C4-2B (cell line): ENCODE results near the gene MMAA.

Source experiments
- H3K27ac ChIP-seq: fragments of 450-650 bp; 2 replicates; pipeline ENCODE4 v1.5.1; 2017
- ZFX ChIP-seq: fragments of 450-650 bp; IDR thresholded peaks from 2 replicates; pipeline ENCODE4 v1.6.1; 2017
- TF ChIP-seq, protein P1 (sequence below): fragments of 450-650 bp; conservative IDR thresholded peaks from 2 replicates; pipeline ENCODE4 v1.5.1; 2017; ENCODE audit warnings: mild to moderate bottlenecking

MMAA gene

GRCh38 chr4:145644699-145645098 lies 25.5 kb downstream of the MMAA start:
- H3K27ac ChIP-seq: no peak overlapping the region
- TF ChIP-seq, protein P1, sequence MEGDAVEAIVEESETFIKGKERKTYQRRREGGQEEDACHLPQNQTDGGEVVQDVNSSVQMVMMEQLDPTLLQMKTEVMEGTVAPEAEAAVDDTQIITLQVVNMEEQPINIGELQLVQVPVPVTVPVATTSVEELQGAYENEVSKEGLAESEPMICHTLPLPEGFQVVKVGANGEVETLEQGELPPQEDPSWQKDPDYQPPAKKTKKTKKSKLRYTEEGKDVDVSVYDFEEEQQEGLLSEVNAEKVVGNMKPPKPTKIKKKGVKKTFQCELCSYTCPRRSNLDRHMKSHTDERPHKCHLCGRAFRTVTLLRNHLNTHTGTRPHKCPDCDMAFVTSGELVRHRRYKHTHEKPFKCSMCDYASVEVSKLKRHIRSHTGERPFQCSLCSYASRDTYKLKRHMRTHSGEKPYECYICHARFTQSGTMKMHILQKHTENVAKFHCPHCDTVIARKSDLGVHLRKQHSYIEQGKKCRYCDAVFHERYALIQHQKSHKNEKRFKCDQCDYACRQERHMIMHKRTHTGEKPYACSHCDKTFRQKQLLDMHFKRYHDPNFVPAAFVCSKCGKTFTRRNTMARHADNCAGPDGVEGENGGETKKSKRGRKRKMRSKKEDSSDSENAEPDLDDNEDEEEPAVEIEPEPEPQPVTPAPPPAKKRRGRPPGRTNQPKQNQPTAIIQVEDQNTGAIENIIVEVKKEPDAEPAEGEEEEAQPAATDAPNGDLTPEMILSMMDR: no peak
- no peak for TF ChIP-seq ZFX

- H3K27ac ChIP-seq: no peak overlapping the region
- TF ChIP-seq, protein P1: no peak
- TF ChIP-seq ZFX: no peak
Measured at GRCh38 chr4:145656156-145656555, 37.0 kb downstream of the MMAA start.

DNA sequence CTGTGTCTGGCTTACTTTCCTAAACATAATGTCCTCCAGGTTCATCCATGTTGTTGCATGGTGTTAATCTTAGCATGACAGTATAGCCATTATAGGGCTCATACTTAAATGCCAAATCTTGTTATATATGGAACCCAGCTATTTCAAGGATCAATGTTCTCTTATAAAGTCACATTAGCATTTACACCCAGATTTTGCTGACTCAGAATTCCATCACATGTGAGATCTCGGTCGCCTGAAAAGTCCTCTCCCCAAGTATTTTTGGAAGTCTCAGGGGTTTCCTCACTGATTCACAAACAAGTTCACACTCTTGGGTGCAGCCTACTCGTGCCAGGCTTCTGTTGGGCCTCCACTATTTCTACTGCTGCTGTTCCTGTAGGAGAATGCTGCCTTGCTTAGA lies 40.9 kb downstream of the MMAA start:
- no peak overlapping the region for H3K27ac ChIP-seq
- no peak for TF ChIP-seq ZFX
- TF ChIP-seq, protein P1: no peak

DNA sequence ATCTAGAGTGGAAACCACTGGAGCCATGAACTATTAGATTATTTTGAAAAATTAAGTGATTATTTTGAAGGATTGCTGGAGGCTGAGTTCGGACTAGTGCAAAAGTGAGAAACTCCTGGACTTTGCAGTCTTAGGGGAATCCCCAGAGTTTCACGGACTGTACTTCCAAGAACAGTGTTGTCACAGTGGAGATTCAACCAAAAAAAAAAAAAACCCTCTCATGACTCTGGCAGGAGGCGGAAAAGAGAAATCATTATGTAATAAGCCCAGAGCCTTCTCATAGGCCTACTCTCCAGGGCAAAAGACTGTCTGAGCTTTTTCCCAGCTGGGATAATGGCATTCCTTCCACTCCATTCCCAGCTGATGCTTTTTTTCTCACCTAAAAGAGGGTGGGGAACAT lies 44.0 kb downstream of the MMAA start:
- TF ChIP-seq ZFX: no peak
- TF ChIP-seq, protein P1: no peak
- no peak overlapping the region for H3K27ac ChIP-seq

DNA sequence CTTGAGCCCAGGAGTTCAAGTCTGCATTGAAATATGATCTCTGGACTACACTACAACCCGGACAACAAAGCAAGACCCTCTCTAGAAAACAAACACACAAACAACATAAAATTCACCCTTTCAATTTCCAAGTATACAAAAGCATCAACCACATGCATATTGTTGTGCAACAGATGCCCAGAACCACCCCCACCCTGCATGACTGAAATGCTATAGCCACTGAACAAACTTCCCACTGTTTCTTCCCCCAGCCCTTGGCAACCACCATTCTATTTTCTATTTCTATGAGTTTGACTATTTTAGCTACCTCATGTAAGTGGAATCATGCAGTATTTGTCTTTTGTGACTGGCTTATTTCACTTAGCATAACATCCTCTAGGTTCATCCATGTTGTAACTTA lies 46.6 kb downstream of the MMAA start:
- H3K27ac ChIP-seq: no peak overlapping the region
- TF ChIP-seq, protein P1: no peak
- no peak for TF ChIP-seq ZFX

- no peak overlapping the region for H3K27ac ChIP-seq
- TF ChIP-seq, protein P1: no peak
- no peak for TF ChIP-seq ZFX
Measured at GRCh38 chr4:145670422-145670821, 51.2 kb downstream of the MMAA start.

DNA sequence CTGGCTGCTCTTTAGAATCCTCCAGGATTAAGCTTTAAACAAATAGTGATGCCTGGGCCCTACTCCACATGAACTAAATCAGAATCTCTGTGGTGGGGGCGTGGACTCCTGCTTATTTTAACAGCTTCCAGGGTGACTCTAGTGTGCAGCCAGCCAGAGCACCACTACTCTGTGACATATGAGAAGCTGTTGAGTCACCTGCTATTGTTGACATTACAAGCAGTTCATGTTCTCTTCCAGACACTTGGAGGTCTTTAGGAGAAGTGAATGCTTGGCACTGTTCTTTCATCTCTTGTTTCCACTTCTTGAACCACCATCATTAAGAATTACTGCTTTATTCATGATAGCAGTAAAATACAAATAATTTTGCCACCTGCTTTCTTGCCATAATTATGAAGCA lies 60.3 kb downstream of the MMAA start:
- no peak for TF ChIP-seq ZFX
- TF ChIP-seq, protein P1: no peak
- H3K27ac ChIP-seq: no peak overlapping the region
